H1 (cell line): Measurements from ENCODE around the gene ZFP1. TPM values are rescaled to one million over a fixed set of nuclear protein-coding genes. Genes with fewer than 3 reads are reported as not detected.

Experiments used
- BACH1 ChIP-seq: IDR thresholded peaks from 2 replicates; pipeline ENCODE4 v1.6.1; 2012; ENCODE audit warnings: low read length, improper control_type of control experiment
- POU5F1 ChIP-seq: IDR thresholded peaks from 2 replicates; pipeline ENCODE4 v1.6.1; 2011; ENCODE audit warnings: low read depth, mild to moderate bottlenecking, low read length, moderate library complexity
- USF2 ChIP-seq: IDR thresholded peaks from 2 replicates; pipeline ENCODE4 v1.6.1; 2011; ENCODE audit warnings: low read length, improper control_type of control experiment
- polyA plus RNA-seq, 7 experiments: library from polyadenylated mRNA; depleted of rRNA in 3 of 7; stranded (reverse) in 5 of 7; unstranded in 2 of 7; fragments of >200 nt in 5 of 7; fragments of 200-250 nt in 2 of 7; gene quantifications; 1 replicate in 5 of 7; 2 replicates in 1 of 7; 4 replicates in 1 of 7; pipeline versions ENCODE4 v1.2.1 to v1.2.3, GENCODE V29; 2011 to 2013; ENCODE audit warnings: missing spikeins in 2 of 7, mixed read lengths in 2 of 7
- total RNA-seq: library from RNA; stranded (reverse); fragmentation: NEBNext Ultra II Directional; extraction: Animal tissue kit (Norgen Biotek cat#: 25700); gene quantifications from 2 replicates; pipeline ENCODE4 v1.2.1, GENCODE V29; 2021

The ZFP1 gene
- total and polyA plus RNA-seq, 2 of the 8 experiments (the other 6 are each of a cell fraction or from before 2014, with no cell fraction given), result 4.0 to 11.2 TPM

- TF ChIP-seq USF2 (no peak), BACH1 (no peak), POU5F1 (no peak)
- TF ChIP-seq, all 59 proteins: peak for 0
These were observed 41.7 kb upstream of the ZFP1 start (continued) for GRCh38 chr16:75106351-75107274.
